Measurements from ENCODE around the gene LMO7.
"Not testable (repeated sequence)": the region's sequence is repeated elsewhere in the genome, so short reads cannot be mapped to it uniquely, and the experiment has no call there.

The LMO7 gene

GRCh38 chr13:75739244-75739868 is 103.2 kb downstream of the LMO7 start:
- no peak for ATAC-seq
- Mint-ChIP-seq H3K27ac (peak overlapping the region in 1 of 2 donors; percentile 10), H3K4me1 (peaks cover 18% of the 10 kb centered on the region), H3K9me3 (peaks cover 12 to 17% of the 10 kb centered on the region in 2 donors), H3K4me3 (peak overlapping the region in 1 of 2 donors; percentile 10), H3K27me3 (no peaks in the 10 kb centered on the region)
- DNase-seq = no peak

GRCh38 chr13:75740031-75740430 is 103.9 kb downstream of the LMO7 start:
- peak overlapping the region in 1 of 2 donors; percentile 67 for H3K27ac Mint-ChIP-seq
- DNase-seq = no peak
- ATAC-seq = no peak
- no peaks in the 10 kb centered on the region for H3K27me3 Mint-ChIP-seq
- peaks cover 18% of the 10 kb centered on the region for H3K4me1 Mint-ChIP-seq
- peaks cover 16 to 23% of the 10 kb centered on the region in 2 donors for H3K9me3 Mint-ChIP-seq
- no peak overlapping the region for H3K4me3 Mint-ChIP-seq

GRCh38 chr13:75743072-75743471 is 106.9 kb downstream of the LMO7 start:
- DNase-seq, ATAC-seq, H3K27ac Mint-ChIP-seq: not testable (repeated sequence)

GRCh38 chr13:75744127-75744526 is 108.0 kb downstream of the LMO7 start:
- DNase-seq = no peak
- H3K4me1 Mint-ChIP-seq = peaks cover 11% of the 10 kb centered on the region
- no peak overlapping the region for H3K4me3 Mint-ChIP-seq
- peaks cover 19 to 25% of the 10 kb centered on the region in 2 donors for H3K9me3 Mint-ChIP-seq
- no peaks in the 10 kb centered on the region for H3K27me3 Mint-ChIP-seq
- no peak overlapping the region for H3K27ac Mint-ChIP-seq
- ATAC-seq = no peak

More at GRCh38 chr13:75743072-75743471, 106.9 kb downstream of the LMO7 start:
- not testable (repeated sequence) for H3K4me3 Mint-ChIP-seq, H3K27me3 Mint-ChIP-seq
- Mint-ChIP-seq H3K9me3 (peaks cover 19 to 25% of the 10 kb centered on the region in 2 donors), H3K4me1 (peaks cover 18% of the 10 kb centered on the region)

GRCh38 chr13:75745387-75745786 is 109.3 kb downstream of the LMO7 start:
- Mint-ChIP-seq H3K4me3 (no peak overlapping the region), H3K27me3 (no peaks in the 10 kb centered on the region), H3K9me3 (peaks cover 19 to 25% of the 10 kb centered on the region in 2 donors), H3K27ac (no peak overlapping the region), H3K4me1 (no peaks in the 10 kb centered on the region)
- no peak for ATAC-seq
- no peak for DNase-seq

- DNase-seq (no peak), ATAC-seq (no peak)
- Mint-ChIP-seq H3K4me3 (no peak overlapping the region), H3K9me3 (peaks cover 14 to 21% of the 10 kb centered on the region in 2 donors), H3K27ac (no peak overlapping the region), H3K4me1 (no peaks in the 10 kb centered on the region), H3K27me3 (no peaks in the 10 kb centered on the region)
Measured at GRCh38 chr13:75748874-75749273, 112.7 kb downstream of the LMO7 start.

GRCh38 chr13:75749407-75749806 is 113.3 kb downstream of the LMO7 start:
- ATAC-seq = no peak
- no peaks in the 10 kb centered on the region for H3K27me3 Mint-ChIP-seq
- H3K4me1 Mint-ChIP-seq = no peaks in the 10 kb centered on the region

GRCh38 chr13:75751350-75751749 is 115.2 kb downstream of the LMO7 start:
- Mint-ChIP-seq H3K27ac (no peak overlapping the region), H3K4me3 (no peak overlapping the region), H3K4me1 (peaks cover 9% of the 10 kb centered on the region), H3K9me3 (peaks cover 11 to 19% of the 10 kb centered on the region in 2 donors), H3K27me3 (no peaks in the 10 kb centered on the region)
- DNase-seq (no peak), ATAC-seq (no peak)

More at GRCh38 chr13:75749407-75749806, 113.3 kb downstream of the LMO7 start:
- Mint-ChIP-seq H3K9me3 (peaks cover 19 to 26% of the 10 kb centered on the region in 2 donors), H3K27ac (no peak overlapping the region), H3K4me3 (no peak overlapping the region)
- no peak for DNase-seq

GRCh38 chr13:75752826-75753225 is 116.7 kb downstream of the LMO7 start:
- H3K27ac Mint-ChIP-seq = no peak overlapping the region
- H3K4me1 Mint-ChIP-seq = peaks cover 20% of the 10 kb centered on the region
- H3K9me3 Mint-ChIP-seq = peaks cover 15 to 19% of the 10 kb centered on the region in 2 donors
- H3K4me3 Mint-ChIP-seq = no peak overlapping the region
- DNase-seq (no peak), ATAC-seq (no peak)
- H3K27me3 Mint-ChIP-seq = no peaks in the 10 kb centered on the region

- DNase-seq = no peak
- Mint-ChIP-seq H3K27me3 (no peaks in the 10 kb centered on the region), H3K4me1 (peaks cover 37% of the 10 kb centered on the region), H3K9me3 (peaks cover 18 to 19% of the 10 kb centered on the region in 2 donors), H3K27ac (no peak overlapping the region), H3K4me3 (no peak overlapping the region)
- ATAC-seq = no peak
Measured at GRCh38 chr13:75754936-75755335, 118.8 kb downstream of the LMO7 start.

GRCh38 chr13:75757336-75757735 is 121.2 kb downstream of the LMO7 start:
- Mint-ChIP-seq H3K4me3 (no peak overlapping the region), H3K27ac (no peak overlapping the region), H3K4me1 (peaks cover 46% of the 10 kb centered on the region), H3K9me3 (peaks cover 18 to 19% of the 10 kb centered on the region in 2 donors), H3K27me3 (no peaks in the 10 kb centered on the region)
- DNase-seq = no peak
- ATAC-seq = no peak

GRCh38 chr13:75759531-75759930 is 123.4 kb downstream of the LMO7 start:
- H3K4me1 Mint-ChIP-seq = peaks cover 68% of the 10 kb centered on the region
- H3K4me3 Mint-ChIP-seq = no peak overlapping the region
- H3K27me3 Mint-ChIP-seq = no peaks in the 10 kb centered on the region
- ATAC-seq = no peak
- DNase-seq = no peak
- peaks cover 0 to 7% of the 10 kb centered on the region in 2 donors for H3K9me3 Mint-ChIP-seq
- no peak overlapping the region for H3K27ac Mint-ChIP-seq

GRCh38 chr13:75760131-75761021 is 124.2 kb downstream of the LMO7 start:
- Mint-ChIP-seq H3K27me3 (no peaks in the 10 kb centered on the region), H3K9me3 (peaks cover 0 to 7% of the 10 kb centered on the region in 2 donors), H3K4me3 (peak overlapping the region; percentile 81 to 86), H3K4me1 (peaks cover 72% of the 10 kb centered on the region), H3K27ac (peak overlapping the region in 1 of 2 donors; percentile 57)
- ATAC-seq (peak; percentile 70), DNase-seq (peak in 1 of 2 donors; percentile 17)

- H3K9me3 Mint-ChIP-seq = peaks cover 0 to 7% of the 10 kb centered on the region in 2 donors
- H3K4me1 Mint-ChIP-seq = peaks cover 73% of the 10 kb centered on the region
- H3K27ac Mint-ChIP-seq = peak overlapping the region; percentile 48 to 81
- ATAC-seq = peak; percentile 47
- peak in 1 of 2 donors; percentile 12 for DNase-seq
- H3K27me3 Mint-ChIP-seq = no peaks in the 10 kb centered on the region
- peak overlapping the region; percentile 33 to 81 for H3K4me3 Mint-ChIP-seq
Measured at GRCh38 chr13:75761369-75761768, 125.2 kb downstream of the LMO7 start.

GRCh38 chr13:75762076-75762937 is 126.2 kb downstream of the LMO7 start:
- peak; percentile 36 to 50 for DNase-seq
- H3K4me3 Mint-ChIP-seq = peak overlapping the region; percentile 69 to 81
- H3K9me3 Mint-ChIP-seq = peaks cover 0 to 7% of the 10 kb centered on the region in 2 donors
- no peaks in the 10 kb centered on the region for H3K27me3 Mint-ChIP-seq
- H3K4me1 Mint-ChIP-seq = peaks cover 76% of the 10 kb centered on the region
- ATAC-seq = peak; percentile 92
- peak overlapping the region; percentile 91 to 95 for H3K27ac Mint-ChIP-seq
